ENCODE measurements around the gene EPHB1.

Gene EPHB1

DNA sequence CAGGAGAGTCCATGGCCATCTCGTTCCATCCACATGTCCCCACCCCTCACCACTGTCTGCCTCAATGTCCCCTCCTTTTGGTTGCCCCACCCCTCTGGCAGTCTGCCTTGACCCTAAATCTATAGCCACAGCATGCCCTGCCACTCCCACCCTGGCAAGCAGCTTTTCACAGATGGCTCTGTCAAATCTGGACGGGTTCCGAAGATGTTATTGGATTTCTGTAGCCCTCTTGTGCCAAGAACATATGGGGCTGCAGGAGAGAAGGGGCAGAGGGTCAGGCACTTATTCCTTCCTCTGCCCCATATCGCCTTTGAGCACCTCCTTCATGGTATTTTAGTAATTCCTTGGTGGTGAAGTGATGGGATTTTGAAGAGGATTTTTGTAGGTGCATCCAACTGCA is 57.1 kb downstream of the EPHB1 start:
- no peak for DNase-seq

GRCh38 chr3:134852893-134853351 is 57.9 kb downstream of the EPHB1 start:
- DNase-seq, result no peak

DNA sequence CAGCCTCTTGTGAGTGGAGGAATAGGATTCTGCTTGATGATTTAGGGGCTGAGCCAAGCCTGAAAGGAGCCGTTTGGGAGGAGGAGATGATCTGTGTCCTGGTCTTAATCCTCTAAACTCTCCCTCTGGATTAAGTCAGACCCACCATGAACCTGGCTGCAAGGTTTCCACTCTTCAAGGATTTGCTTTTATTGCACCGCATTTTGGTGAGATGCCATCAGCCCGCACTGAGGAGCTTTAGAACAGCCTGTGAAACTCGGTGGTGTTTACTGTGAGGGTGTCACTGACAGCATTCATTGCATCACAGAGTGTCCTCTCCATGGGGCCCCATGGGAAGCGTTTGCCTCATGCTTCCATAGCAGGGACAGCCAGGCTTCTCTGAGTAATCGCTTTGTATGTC is 59.2 kb downstream of the EPHB1 start:
- DNase-seq, result no peak

- DNase-seq, result no peak
These were observed 62.3 kb downstream of the EPHB1 start for GRCh38 chr3:134857356-134857755.

DNA sequence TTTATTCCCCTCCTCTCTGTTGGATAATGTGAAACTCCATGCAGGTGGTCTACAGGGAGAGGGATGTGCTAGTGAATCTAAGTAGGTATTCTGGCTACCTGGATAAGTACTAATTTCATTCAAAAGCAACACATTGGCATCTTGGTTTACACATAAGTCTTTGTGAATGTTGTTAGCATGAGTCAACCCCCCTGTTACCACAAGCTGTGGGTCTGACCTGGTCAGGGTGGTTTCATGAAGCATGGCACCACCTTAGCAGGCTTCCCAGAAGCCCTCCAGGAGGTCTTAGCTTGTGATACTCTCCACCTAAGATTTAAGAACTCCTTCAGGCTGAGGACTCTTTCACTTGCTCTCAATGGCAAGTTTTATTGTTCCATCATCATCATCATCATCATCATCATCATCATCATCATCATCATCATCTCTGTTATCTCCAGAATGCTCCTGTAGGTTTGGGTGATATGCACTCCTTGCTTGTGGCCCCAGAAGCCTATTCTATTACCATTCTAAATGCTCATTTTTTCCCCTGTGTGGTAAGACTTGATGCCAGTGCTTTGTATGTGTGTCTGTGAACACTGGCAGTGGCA is 62.8 kb downstream of the EPHB1 start:
- no peak for DNase-seq

- DNase-seq, result no peak
These were observed 63.5 kb downstream of the EPHB1 start for GRCh38 chr3:134858441-134859035.

DNA sequence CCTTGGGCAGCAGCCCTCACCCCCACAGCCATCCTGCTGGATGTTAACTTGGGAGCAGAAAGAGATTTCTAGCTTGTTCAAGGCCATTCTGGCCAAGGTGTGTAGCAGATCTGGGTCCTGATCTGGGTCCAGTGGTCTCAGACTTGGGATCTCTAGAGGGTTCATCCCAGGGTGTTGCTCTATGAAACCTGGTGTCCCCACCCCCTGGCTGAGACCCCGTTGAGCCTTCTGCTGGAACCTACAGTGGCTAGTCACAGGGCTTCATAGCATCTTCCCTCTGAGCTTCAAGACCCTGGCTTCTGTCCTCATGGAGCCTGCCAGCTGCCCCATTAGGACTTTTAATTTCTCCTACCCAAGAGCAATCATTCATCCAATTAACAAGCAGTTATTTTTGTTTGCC is 64.3 kb downstream of the EPHB1 start:
- no peak for DNase-seq

GRCh38 chr3:134860141-134860540 is 65.1 kb downstream of the EPHB1 start:
- no peak for DNase-seq

DNA sequence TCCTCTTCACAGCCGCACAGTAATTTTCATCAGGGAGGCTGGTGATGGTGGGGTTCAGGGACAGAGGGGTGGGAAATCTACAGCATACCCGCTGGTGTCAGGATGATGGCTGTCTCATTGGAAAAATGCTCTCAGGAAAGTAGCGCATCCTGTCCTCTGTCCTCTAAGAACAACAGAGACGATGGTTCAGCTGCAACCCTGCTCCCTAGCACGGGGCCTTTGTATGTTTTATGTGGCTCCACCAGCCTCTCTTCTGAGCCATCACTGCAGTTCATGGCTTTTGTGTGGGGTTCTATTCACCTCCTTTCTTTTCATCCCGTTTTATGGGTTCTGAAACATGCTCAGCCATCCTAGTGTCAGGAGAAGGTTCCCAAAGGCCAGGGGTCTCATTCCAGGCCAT is 68.9 kb downstream of the EPHB1 start:
- no peak for DNase-seq

GRCh38 chr3:134864636-134865035 is 69.6 kb downstream of the EPHB1 start:
- no peak for DNase-seq

DNA sequence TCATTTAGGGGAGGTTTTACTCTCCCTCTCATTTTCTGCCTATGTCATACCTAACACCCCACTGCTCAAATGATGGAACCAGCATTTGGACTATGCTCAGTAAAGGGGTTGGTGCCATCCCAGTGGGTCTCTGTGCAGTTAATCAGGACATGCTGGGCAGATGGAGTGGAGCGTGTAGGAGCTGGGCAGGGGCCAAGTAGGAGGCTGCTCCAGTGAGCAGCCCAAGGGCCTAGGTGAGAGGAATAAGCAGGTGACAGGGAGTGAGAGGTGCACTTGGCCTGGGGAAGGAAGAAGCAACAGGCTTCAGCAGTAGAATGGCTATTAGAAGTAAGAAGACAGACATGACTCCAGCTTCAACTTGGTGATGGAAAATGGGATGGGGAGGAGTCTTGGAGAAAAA is 72.2 kb downstream of the EPHB1 start:
- DNase-seq, result no peak

DNA sequence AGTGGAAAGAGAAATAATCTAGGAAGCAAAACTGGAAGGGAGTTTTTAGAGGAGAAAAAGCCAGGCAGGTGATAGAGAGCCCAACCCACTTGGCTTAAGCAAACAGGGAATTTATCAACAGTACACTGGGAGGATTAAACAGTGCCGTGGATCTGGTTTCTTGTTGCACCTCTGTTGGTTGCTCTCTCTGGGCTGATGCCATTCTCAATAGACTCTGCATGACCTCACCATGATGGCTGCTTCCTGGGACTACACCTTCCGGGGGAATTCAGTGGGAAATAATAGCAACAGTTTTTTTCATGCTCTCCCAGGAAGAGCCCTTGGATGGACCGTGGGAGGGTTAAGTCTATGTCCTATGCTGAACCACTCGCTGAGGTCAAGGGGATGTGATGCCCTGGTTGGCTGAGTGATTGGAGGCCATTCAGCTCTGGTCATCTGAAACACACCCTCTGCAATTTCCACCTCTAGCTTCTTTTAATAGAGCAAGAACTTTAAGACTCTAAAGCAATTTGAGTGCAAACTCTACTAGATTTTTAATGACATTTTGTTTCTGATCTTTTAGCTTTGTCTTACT is 74.2 kb downstream of the EPHB1 start:
- no peak for DNase-seq

- DNase-seq, result no peak
These were observed 76.8 kb downstream of the EPHB1 start for GRCh38 chr3:134871818-134872217.

- DNase-seq, result no peak
These were observed 77.7 kb downstream of the EPHB1 start for GRCh38 chr3:134872440-134873388.

GRCh38 chr3:134873789-134874188 is 78.7 kb downstream of the EPHB1 start:
- DNase-seq, result no peak

GRCh38 chr3:134874737-134875413 is 79.8 kb downstream of the EPHB1 start:
- DNase-seq, result no peak

DNA sequence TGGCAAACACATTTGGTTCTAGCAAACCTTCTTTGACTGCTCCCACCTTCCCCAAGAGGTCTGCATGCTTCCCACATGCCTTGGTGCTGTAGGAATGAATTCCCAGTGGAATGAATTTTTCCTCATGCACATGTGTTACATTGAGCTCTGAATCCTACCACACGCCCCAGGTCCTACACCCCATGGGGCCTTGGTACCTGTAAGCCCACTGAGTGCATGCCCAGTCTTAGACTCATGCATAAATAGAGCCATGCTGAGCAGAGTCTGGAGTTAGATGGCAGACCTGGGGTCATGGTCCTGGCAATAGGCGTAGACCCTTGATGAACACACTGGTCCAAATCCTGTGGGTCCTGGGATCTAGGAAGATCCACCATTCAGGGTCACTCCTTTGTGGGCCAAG is 81.8 kb downstream of the EPHB1 start:
- DNase-seq, result no peak

GRCh38 chr3:134877788-134878187 is 82.7 kb downstream of the EPHB1 start:
- no peak for DNase-seq

GRCh38 chr3:134879990-134880389 is 84.9 kb downstream of the EPHB1 start:
- DNase-seq, result no peak

DNA sequence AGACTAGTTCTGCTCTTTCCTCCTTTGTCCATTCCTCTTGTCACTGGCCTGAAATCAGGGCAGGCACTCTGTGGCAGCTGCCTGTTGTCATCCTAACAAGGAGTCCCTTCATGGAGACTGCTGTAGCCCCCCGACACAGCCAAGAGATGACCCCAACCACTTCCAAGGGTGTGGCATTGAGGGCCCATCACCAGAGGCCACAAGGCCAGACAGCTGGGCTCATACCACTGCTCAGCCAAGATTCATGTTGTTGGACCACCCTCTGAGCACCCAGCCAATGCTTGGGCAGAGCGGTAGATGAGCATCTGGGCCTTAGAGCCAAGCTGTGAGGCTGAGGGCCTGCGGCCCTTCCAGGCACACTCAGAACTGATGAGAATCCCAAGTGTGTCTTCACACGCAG is 85.4 kb downstream of the EPHB1 start:
- no peak for DNase-seq

- no peak for DNase-seq
These were observed 86.2 kb downstream of the EPHB1 start for GRCh38 chr3:134881305-134881704.

DNA sequence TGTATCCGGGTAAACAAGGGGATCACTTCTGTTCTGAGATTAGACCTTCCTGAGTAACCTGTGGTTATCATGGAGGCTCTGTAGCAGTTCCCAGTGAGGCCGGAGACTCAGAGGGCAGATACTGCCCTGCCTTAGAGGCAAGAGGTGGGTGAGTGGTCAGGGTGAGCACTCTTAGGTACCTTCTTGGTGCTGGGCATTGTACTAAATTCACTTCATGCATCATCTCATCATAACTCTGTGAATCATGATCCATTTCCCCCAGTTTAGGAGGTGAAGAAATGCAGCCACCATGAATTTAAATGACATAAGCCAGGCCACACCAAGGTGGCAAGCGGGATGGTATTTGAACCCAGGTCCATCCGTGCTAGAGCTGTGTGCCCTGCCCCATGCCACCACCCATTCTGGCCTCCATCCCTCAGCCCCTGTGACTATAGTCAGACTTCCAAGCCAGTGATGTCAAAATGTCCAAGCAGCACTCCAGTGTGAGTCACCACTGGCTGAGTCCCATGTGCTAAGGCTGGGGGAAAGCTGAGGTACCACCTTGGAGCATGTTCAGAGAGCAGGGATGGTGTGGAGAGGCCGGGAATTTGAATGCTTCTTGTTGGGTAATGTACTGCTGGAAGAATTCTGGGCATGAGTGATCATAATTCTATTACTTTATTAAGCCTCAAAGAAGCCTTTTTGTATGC is 88.8 kb downstream of the EPHB1 start:
- DNase-seq, result no peak

Data from activated CD4-positive, alpha-beta T cell treated with anti-CD3 and anti-CD28 coated beads for 1 hour (primary cell).